ENCODE data around the gene MEMO1. TPM values are rescaled to one million over a fixed set of nuclear protein-coding genes. Genes with fewer than 3 reads are reported as not detected.
"Not testable (repeated sequence)": the region's sequence is repeated elsewhere in the genome, so short reads cannot be mapped to it uniquely, and the experiment has no call there.

The MEMO1 gene
- total and polyA plus RNA-seq, 2 experiments from 2014 or later = 43.9 to 58.8 TPM

- H3K79me2 ChIP-seq = peaks cover 3% of the 10 kb centered on the region
- no peaks in the 10 kb centered on the region for H3K4me1 ChIP-seq (ENCODE audit: insufficient read depth)
- TF ChIP-seq EZH2 (IDR thresholded peaks at IDR 0.05; ENCODE audit: borderline replicate concordance) (no peak), CTCF (IDR thresholded peaks at IDR 0.05; ENCODE audit: poor library complexity) (no peak), EZH2phosphoT487 (IDR thresholded peaks at IDR 0.05; ENCODE audit: low read depth, severe bottlenecking, unreplicated experiment) (no peak)
- H4K20me1 ChIP-seq (ENCODE audit: insufficient read depth, poor library complexity, severe bottlenecking) = no peaks in the 10 kb centered on the region
- no peaks in the 10 kb centered on the region for H3K9me3 ChIP-seq (ENCODE audit: low read depth)
- H3K9me2 ChIP-seq (replicated peaks; ENCODE audit: insufficient read depth) = no peaks in the 10 kb centered on the region
- no peak overlapping the region for H3K4me3 ChIP-seq
- no peak overlapping the region for H3K4me2 ChIP-seq
- WGBS (ENCODE audit: low lambda C conversion rate, missing lambda C conversion rate) = 62% methylated on average over 1 of the region's 1 CpG
- DNase-seq (ENCODE audit: low spot score) = no peak
- no peak overlapping the region for H2AFZ ChIP-seq
- no peaks in the 10 kb centered on the region for H3K27me3 ChIP-seq
- H3K36me3 ChIP-seq (replicated peaks; ENCODE audit: insufficient read depth, low read depth) = no peaks in the 10 kb centered on the region
- H3K27ac ChIP-seq = no peak overlapping the region
Observed at GRCh38 chr2:31920962-31921361, 89.8 kb downstream of the MEMO1 start.

- no peaks in the 10 kb centered on the region for H3K9me2 ChIP-seq (replicated peaks; ENCODE audit: insufficient read depth)
Observed at GRCh38 chr2:31919499-31919898, 91.3 kb downstream of the MEMO1 start.

GRCh38 chr2:31909661-31910060, 101.1 kb downstream of the MEMO1 start:
- no peaks in the 10 kb centered on the region for H3K9me2 ChIP-seq (replicated peaks; ENCODE audit: insufficient read depth)
- no peaks in the 10 kb centered on the region for H3K27me3 ChIP-seq
- H2AFZ ChIP-seq = no peak overlapping the region
- H3K36me3 ChIP-seq (replicated peaks; ENCODE audit: insufficient read depth, low read depth) = no peaks in the 10 kb centered on the region
- no peak overlapping the region for H3K4me2 ChIP-seq
- no peak overlapping the region for H3K4me3 ChIP-seq
- no peaks in the 10 kb centered on the region for H3K4me1 ChIP-seq (ENCODE audit: insufficient read depth)
- H3K27ac ChIP-seq = no peak overlapping the region
- no peaks in the 10 kb centered on the region for H4K20me1 ChIP-seq (ENCODE audit: insufficient read depth, poor library complexity, severe bottlenecking)
- H3K79me2 ChIP-seq = peaks cover 3% of the 10 kb centered on the region
- no peak for DNase-seq (ENCODE audit: low spot score)
- no peak for TF ChIP-seq CTCF (IDR thresholded peaks at IDR 0.05; ENCODE audit: poor library complexity)
- no peaks in the 10 kb centered on the region for H3K9me3 ChIP-seq (ENCODE audit: low read depth)

More at GRCh38 chr2:31919499-31919898, 91.3 kb downstream of the MEMO1 start:
- Histone ChIP-seq H3K9me3 (ENCODE audit: low read depth) (no peaks in the 10 kb centered on the region), H3K4me2 (no peak overlapping the region), H3K27me3 (no peaks in the 10 kb centered on the region), H3K4me1 (ENCODE audit: insufficient read depth) (no peaks in the 10 kb centered on the region), H2AFZ (no peak overlapping the region), H3K27ac (no peak overlapping the region), H4K20me1 (ENCODE audit: insufficient read depth, poor library complexity, severe bottlenecking) (no peaks in the 10 kb centered on the region), H3K4me3 (no peak overlapping the region), H3K36me3 (replicated peaks; ENCODE audit: insufficient read depth, low read depth) (no peaks in the 10 kb centered on the region), H3K79me2 (peaks cover 3% of the 10 kb centered on the region)
- TF ChIP-seq CTCF (IDR thresholded peaks at IDR 0.05; ENCODE audit: poor library complexity) = no peak
- no peak for TF ChIP-seq EZH2 (IDR thresholded peaks at IDR 0.05; ENCODE audit: borderline replicate concordance)
- WGBS (ENCODE audit: low lambda C conversion rate, missing lambda C conversion rate) = 100% methylated on average over 3 of the region's 3 CpGs
- no peak for DNase-seq (ENCODE audit: low spot score)

GRCh38 chr2:31907491-31907890, 103.3 kb downstream of the MEMO1 start:
- not testable (repeated sequence) for H3K27me3 ChIP-seq; H4K20me1 ChIP-seq (ENCODE audit: insufficient read depth, poor library complexity, severe bottlenecking); H3K9me2 ChIP-seq (replicated peaks; ENCODE audit: insufficient read depth); H3K9me3 ChIP-seq (ENCODE audit: low read depth); H3K79me2 ChIP-seq; H2AFZ ChIP-seq; H3K4me2 ChIP-seq; H3K27ac ChIP-seq; DNase-seq (ENCODE audit: low spot score); H3K4me3 ChIP-seq; H3K36me3 ChIP-seq (replicated peaks; ENCODE audit: insufficient read depth, low read depth); H3K4me1 ChIP-seq (ENCODE audit: insufficient read depth)
- 94% methylated on average over 6 of the region's 6 CpGs for WGBS (ENCODE audit: low lambda C conversion rate, missing lambda C conversion rate)

All from hepatocyte (in vitro differentiated cells).